Aorta (tissue), 5 donors: ENCODE data around the gene TMEM40. TPM values are rescaled to one million over a fixed set of nuclear protein-coding genes. Genes with fewer than 3 reads are reported as not detected.
"Not testable (repeated sequence)": the region's sequence is repeated elsewhere in the genome, so short reads cannot be mapped to it uniquely, and the experiment has no call there.

Source experiments
- ATAC-seq: fragments of 200-7000 bp; cut with Tn5 transposase; one replicate; pipeline ENCODE4 v1.9.1; 2022; ENCODE audit warnings: moderate library complexity; ENCODE audit not compliant: low FRiP score
- DNase-seq, 2 donors: peaks; one replicate each; pipeline ENCODE4 v3.0.0-alpha.2; 2020
- H3K27ac ChIP-seq, 2 donors: one replicate each; pipeline ENCODE4 v1.5.1; 2013; ENCODE audit warnings: low read length in 2 of 2, mild to moderate bottlenecking in 2 of 2, moderate library complexity in 2 of 2, control low read depth in 1 of 2, inconsistent platforms in 1 of 2, low read depth in 1 of 2
- H3K27me3 ChIP-seq, 2 donors: one replicate each; pipeline ENCODE4 v1.6.1; 2013; ENCODE audit warnings: control low read depth in 1 of 2, low read length in 1 of 2, mild to moderate bottlenecking in 1 of 2, moderate library complexity in 1 of 2; ENCODE audit not compliant: insufficient read depth in 2 of 2, control insufficient read depth in 1 of 2
- H3K36me3 ChIP-seq, 2 donors: one replicate each; pipeline ENCODE4 v1.6.1; 2013; ENCODE audit warnings: control low read depth in 1 of 2, low read length in 1 of 2, mild to moderate bottlenecking in 1 of 2; ENCODE audit not compliant: insufficient read depth in 2 of 2, control insufficient read depth in 1 of 2
- H3K4me1 ChIP-seq, 2 donors: one replicate each; pipeline ENCODE4 v1.6.1; 2013; ENCODE audit warnings: low read length in 2 of 2, control low read depth in 1 of 2, mild to moderate bottlenecking in 1 of 2, moderate library complexity in 1 of 2; ENCODE audit not compliant: insufficient read depth in 2 of 2, control insufficient read depth in 1 of 2
- H3K4me3 ChIP-seq, 2 donors: one replicate each; pipeline ENCODE4 v1.5.1; 2013; ENCODE audit warnings: low read length in 2 of 2, control low read depth in 1 of 2, mild to moderate bottlenecking in 1 of 2
- H3K9me3 ChIP-seq: one replicate; pipeline ENCODE4 v1.6.1; 2013; ENCODE audit warnings: mild to moderate bottlenecking, low read length; ENCODE audit not compliant: control insufficient read depth
- WGBS, 2 donors: extraction: QIAGEN DNeasy Blood & Tissue Kit; methylation state at CpG; one replicate each; pipeline ENCODE4 v1.1.7; 2013; 5-methylcytosine and 5-hydroxymethylcytosine counted together
- intact Hi-C, 2 donors: fragments of 100-400 bp; cut with DNase I; formaldehyde crosslinking; loops; one replicate each; pipeline versions ENCODE4 v1.14.2 to v1.15.0; 2022
- polyA plus RNA-seq, 2 donors: library from polyadenylated mRNA; stranded (reverse); fragments of 200-250 nt; gene quantifications; one replicate each; pipeline ENCODE4 v1.2.3, GENCODE V29; 2013
- total RNA-seq, 2 donors: library from RNA; stranded (reverse); fragmentation: NEBNext Ultra II Directional; extraction: Animal tissue kit (Norgen Biotek cat#: 25700); gene quantifications; one replicate each; pipeline ENCODE4 v1.2.1, GENCODE V29; 2021
- donor health status: healthy with polysubstance abuse.
- donor health status: Bipolar disorder and iron deficiency.
- donor health status: DM: no; HTN: no; CAD: no.
- donor health status: DM: no; HTN: no; CAD: no.
- donor health status: DM: yes; HTN: yes; CAD: no.

TMEM40 gene
- total and polyA plus RNA-seq, 4 donors: 0.50 to 0.84 TPM; not detected in 2

DNA sequence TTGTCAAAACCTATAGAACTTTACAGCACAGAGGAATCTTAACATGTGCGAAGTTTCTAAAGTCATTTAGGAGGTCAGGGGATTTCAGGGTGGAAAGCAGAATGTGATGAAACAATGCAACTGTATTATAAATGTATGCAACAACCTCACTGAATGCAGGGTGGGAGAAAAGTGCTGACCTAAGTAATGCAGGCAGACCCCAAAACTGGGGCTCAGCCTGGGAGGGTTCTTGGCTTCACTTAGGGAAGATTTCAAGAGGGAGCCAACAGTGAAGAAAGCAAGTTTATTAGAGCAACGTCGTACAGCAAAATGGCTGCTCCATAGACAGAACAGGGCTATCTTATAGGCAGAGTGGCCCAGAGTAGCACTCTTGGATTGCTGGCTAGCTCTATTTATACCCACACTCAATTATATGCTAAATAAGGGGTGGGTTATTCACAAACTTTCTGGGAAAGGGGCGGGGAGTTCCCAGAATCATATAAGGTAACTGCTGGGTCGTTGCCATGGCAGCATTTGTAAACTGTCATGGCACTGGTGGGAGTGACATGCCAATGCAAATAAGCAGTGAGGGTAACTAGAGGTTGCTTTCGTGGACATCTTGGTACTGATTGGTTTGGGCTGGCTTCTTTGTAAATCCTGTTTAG is 23.2 kb upstream of the TMEM40 start:
- no peaks in the 10 kb centered on the region for H3K4me1 ChIP-seq
- no peaks in the 10 kb centered on the region for H3K9me3 ChIP-seq
- intact Hi-C loops: no loop called here
- no peak overlapping the region for H3K27ac ChIP-seq
- no peaks in the 10 kb centered on the region for H3K36me3 ChIP-seq
- DNase-seq (no peak), ATAC-seq (no peak)
- no peaks in the 10 kb centered on the region for H3K27me3 ChIP-seq
- no peak overlapping the region for H3K4me3 ChIP-seq
- 59 to 63% methylated on average over 6 of the region's 6 CpGs for WGBS, 2 donors

DNA sequence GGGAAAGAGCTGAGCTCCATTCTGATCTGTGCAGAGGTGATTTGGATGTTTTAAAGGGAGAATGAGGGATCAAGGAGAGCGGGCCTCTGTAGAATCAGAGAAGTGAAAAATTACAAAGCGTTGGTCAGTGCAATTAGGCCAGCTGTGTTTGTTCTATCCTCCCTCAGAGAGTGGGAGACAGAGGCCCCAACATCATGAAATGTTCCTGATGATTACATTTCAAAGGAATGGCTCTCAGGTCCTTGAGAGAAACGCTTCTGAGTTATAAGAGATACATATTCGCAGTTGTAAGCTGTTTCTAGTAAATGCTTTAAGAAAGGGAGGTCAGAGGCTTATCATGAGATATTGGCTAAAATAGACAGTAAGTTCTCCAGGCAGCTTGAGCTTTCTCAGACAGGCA is 21.7 kb upstream of the TMEM40 start:
- H3K9me3 ChIP-seq: no peaks in the 10 kb centered on the region
- ATAC-seq: no peak
- intact Hi-C loops: no loop called here
- no peak overlapping the region for H3K27ac ChIP-seq
- 79 to 81% methylated on average over 4 of the region's 4 CpGs for WGBS, 2 donors
- no peaks in the 10 kb centered on the region for H3K4me1 ChIP-seq
- H3K36me3 ChIP-seq: no peaks in the 10 kb centered on the region
- no peaks in the 10 kb centered on the region for H3K27me3 ChIP-seq
- no peak for DNase-seq
- no peak overlapping the region for H3K4me3 ChIP-seq

DNA sequence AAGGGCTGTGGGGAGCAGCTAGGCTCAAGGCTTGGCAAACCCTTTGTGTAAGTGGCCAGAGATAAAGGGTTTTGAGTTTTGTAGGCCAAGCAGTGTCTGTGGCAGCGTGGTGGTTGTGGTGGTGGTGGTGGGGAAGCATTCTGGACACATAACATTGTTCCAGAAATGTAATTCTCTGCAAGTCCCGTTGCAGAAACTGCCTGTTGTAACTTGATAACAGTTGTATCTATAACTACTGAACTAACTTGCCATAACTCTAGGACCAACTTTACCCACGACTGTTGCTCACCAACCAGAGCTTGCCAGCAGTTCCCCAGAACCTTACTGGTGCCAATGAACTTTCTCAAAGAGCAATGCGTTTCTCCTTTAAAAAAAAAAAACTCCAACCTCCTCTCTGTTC is 18.1 kb upstream of the TMEM40 start:
- ATAC-seq (no peak), DNase-seq (no peak)
- intact Hi-C loops: no loop called here
- no peak overlapping the region for H3K4me3 ChIP-seq
- 54 to 61% methylated on average over 4 of the region's 4 CpGs for WGBS, 2 donors
- H3K27me3 ChIP-seq: no peaks in the 10 kb centered on the region
- H3K27ac ChIP-seq: no peak overlapping the region
- H3K4me1 ChIP-seq: no peaks in the 10 kb centered on the region
- H3K9me3 ChIP-seq: no peaks in the 10 kb centered on the region
- no peaks in the 10 kb centered on the region for H3K36me3 ChIP-seq

DNA sequence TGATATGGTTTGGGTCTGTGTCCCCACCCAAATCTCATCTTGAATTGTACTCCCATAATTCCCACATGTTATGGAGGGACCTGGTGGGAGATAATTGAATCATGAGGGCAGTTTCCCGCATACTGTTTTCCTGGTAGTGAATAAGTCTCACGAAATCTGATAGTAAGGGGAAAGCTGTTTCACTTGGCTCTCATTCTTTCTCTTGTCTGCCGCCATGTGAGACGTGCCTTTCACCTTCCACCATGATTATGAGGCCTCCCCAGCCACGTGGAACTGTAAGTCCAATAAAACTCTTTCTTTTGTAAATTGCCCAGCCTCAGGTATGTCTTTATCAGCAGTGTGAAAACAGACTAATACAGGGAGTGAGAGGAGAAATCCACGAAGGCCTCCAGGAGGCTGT is 16.9 kb upstream of the TMEM40 start:
- ATAC-seq, H3K36me3 ChIP-seq, H3K4me1 ChIP-seq, intact Hi-C loops, H3K4me3 ChIP-seq, H3K27me3 ChIP-seq, H3K9me3 ChIP-seq, DNase-seq, H3K27ac ChIP-seq: not testable (repeated sequence)
- WGBS, 2 donors: 64 to 69% methylated on average over 6 of the region's 6 CpGs

DNA sequence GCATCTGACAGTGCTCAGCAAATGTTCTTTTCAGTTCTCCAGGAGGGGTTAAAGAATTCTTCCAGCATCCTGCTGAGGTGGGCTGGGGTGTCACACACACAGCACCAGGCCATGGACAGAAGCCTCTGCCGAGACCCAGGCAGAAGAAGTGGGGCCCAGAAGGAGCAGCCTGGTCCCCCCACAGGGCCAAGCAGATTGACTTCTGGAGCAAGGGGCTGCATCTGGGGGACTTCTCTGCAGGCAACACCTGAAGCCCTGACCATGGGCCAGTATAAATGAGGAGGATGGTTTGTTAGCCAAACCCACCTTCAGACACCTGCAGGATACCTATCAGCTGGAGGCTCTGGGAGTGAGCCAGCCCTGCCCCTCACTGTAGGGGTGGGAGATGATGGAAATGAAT is 16.2 kb upstream of the TMEM40 start:
- H3K4me3 ChIP-seq: no peak overlapping the region
- WGBS, 2 donors: 60 to 63% methylated on average over 1 of the region's 1 CpG
- intact Hi-C loops: no loop called here
- no peaks in the 10 kb centered on the region for H3K27me3 ChIP-seq
- ATAC-seq: no peak
- no peaks in the 10 kb centered on the region for H3K36me3 ChIP-seq
- no peak for DNase-seq
- H3K4me1 ChIP-seq: no peaks in the 10 kb centered on the region
- no peak overlapping the region for H3K27ac ChIP-seq
- no peaks in the 10 kb centered on the region for H3K9me3 ChIP-seq

DNA sequence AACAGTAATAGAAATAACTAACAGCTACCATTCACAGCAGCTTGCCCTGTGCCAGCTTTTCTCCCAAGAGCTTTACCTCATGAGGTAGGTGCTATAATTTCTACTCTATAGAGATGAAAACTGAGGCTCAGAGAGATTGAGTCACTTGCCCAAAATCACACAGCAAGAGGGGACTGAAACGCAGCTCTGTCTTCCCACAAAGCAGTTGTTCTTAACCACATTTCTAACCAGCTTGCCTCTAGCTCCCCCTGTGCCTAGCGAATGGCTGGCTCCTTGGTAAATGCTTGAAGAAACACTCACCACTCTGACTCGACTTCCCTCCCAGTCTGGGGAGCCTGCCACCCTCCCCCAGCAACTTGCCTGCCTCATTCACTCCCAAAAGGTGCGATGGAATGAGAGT is 15.6 kb upstream of the TMEM40 start:
- no peaks in the 10 kb centered on the region for H3K27me3 ChIP-seq
- no peaks in the 10 kb centered on the region for H3K9me3 ChIP-seq
- no peak overlapping the region for H3K4me3 ChIP-seq
- no peak overlapping the region for H3K27ac ChIP-seq
- no peak for DNase-seq
- no peaks in the 10 kb centered on the region for H3K36me3 ChIP-seq
- WGBS, 2 donors: 74 to 75% methylated on average over 4 of the region's 4 CpGs
- no peaks in the 10 kb centered on the region for H3K4me1 ChIP-seq
- intact Hi-C loops: no loop called here
- no peak for ATAC-seq

DNA sequence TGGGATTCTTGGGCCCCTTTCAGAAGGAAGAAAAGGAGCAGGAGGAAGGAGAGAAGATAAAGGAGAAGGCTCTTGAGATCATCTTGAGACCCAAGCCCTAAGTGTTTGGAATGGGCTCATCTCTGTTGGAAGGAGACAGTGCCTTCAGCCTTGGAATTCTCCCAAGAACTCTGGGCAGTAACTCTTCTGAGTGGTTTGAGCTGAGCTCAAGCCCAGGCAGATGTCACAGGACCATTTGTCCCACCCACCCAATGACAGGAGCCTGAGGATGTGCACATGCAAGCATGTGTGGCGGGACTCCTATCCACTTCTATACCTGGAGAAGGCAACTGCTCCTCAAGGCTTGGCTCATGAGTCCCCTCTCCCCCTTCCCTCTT is 14.6 kb upstream of the TMEM40 start:
- H3K27ac ChIP-seq: no peak overlapping the region
- H3K36me3 ChIP-seq: no peaks in the 10 kb centered on the region
- H3K27me3 ChIP-seq: no peaks in the 10 kb centered on the region
- intact Hi-C loops: no loop called here
- WGBS, 2 donors: 86 to 97% methylated on average over 1 of the region's 1 CpG
- H3K4me3 ChIP-seq: no peak overlapping the region
- H3K9me3 ChIP-seq: no peaks in the 10 kb centered on the region
- DNase-seq: no peak
- ATAC-seq: no peak
- no peaks in the 10 kb centered on the region for H3K4me1 ChIP-seq

DNA sequence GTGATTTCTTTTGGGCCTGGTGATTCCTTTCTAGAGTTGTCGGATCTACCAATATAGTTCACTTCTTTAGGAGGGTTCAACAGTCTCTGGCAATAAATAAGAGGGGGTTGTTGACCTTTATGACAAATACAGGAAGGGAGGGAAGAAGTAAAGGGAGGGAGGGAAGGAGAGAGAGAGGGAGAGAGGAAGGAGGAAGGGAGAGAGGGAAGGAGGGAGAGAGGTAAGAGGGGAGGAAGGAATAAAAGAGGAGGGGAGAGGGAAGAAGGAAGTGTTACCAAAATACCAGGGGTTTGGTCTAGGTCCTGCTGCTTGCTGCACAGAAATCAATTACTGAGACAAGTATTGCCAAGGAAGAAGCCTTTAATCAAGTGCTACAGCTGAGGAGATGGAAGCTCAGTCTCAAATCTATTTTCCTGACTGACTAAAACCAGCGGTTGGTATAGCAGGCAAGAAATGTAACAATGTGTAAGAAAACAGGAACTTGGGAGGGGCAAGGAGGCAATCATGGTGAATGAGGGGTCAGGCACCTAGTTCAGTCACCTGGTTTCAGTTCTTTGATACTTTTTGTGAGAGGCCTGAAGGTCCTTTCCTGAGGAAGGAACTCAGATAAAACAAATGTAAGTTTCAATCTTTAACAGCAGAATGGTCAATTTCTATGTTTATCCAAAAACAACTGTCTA is 14.1 kb upstream of the TMEM40 start:
- intact Hi-C loops: no loop called here
- no peak for DNase-seq

DNA sequence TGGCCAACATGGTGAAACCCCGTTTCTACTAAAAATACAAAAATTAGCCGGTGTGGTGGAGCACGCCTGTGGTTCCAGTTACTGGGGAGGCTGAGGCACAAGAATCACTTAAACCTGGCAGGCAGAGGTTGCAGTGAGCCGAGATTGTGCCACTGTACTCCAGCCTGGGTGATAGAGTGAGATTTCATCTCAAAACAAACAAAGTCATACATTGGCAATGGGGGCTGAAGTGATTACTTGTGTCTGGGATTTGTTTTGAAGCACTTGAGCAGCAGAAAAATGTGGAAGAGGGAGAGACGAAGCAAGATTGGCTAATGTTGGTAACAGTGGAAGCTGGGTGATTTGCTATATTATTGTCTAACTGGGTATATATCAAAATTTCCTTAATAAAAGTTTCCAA is 13.4 kb upstream of the TMEM40 start:
- Histone ChIP-seq H3K4me3 (no peak overlapping the region), H3K36me3 (no peaks in the 10 kb centered on the region), H3K27me3 (no peaks in the 10 kb centered on the region), H3K4me1 (no peaks in the 10 kb centered on the region), H3K27ac (no peak overlapping the region), H3K9me3 (no peaks in the 10 kb centered on the region)
- ATAC-seq (no peak), DNase-seq (no peak)
- intact Hi-C loops: no loop called here
- 80 to 82% methylated on average over 5 of the region's 5 CpGs for WGBS, 2 donors

More for the DNA sequence above, 14.1 kb upstream of the TMEM40 start:
- Histone ChIP-seq H3K27me3 (no peaks in the 10 kb centered on the region), H3K4me1 (no peaks in the 10 kb centered on the region), H3K9me3 (no peaks in the 10 kb centered on the region), H3K27ac (no peak overlapping the region), H3K36me3 (no peaks in the 10 kb centered on the region), H3K4me3 (no peak overlapping the region)
- 70 to 78% methylated on average over 2 of the region's 2 CpGs for WGBS, 2 donors
- ATAC-seq: no peak
